Mucosa of rectum (tissue), 2 donors: ENCODE data around the gene NPHP1.
"Not testable (repeated sequence)": the region's sequence is repeated elsewhere in the genome, so short reads cannot be mapped to it uniquely, and the experiment has no call there.

Source experiments
- H3K27ac ChIP-seq, 2 donors: one replicate each; pipeline ENCODE4 v1.7.0; 2013; ENCODE audit warnings: inconsistent platforms in 2 of 2, low read depth in 2 of 2, low read length in 2 of 2
- H3K27me3 ChIP-seq, 2 donors: one replicate each; pipeline ENCODE4 v1.7.0; 2013; ENCODE audit warnings: low read length in 2 of 2; ENCODE audit not compliant: control insufficient read depth in 2 of 2, insufficient read depth in 2 of 2
- H3K36me3 ChIP-seq, 2 donors: one replicate each; pipeline ENCODE4 v1.7.0; 2013; ENCODE audit warnings: low read length in 2 of 2; ENCODE audit not compliant: control insufficient read depth in 2 of 2, insufficient read depth in 2 of 2
- H3K4me1 ChIP-seq, 2 donors: one replicate each; pipeline ENCODE4 v1.7.0; 2013; ENCODE audit warnings: low read length in 2 of 2, mild to moderate bottlenecking in 1 of 2; ENCODE audit not compliant: control insufficient read depth in 2 of 2, insufficient read depth in 2 of 2
- H3K4me3 ChIP-seq, 2 donors: one replicate each; pipeline ENCODE4 v1.7.0; 2013; ENCODE audit warnings: low read length in 2 of 2
- H3K9ac ChIP-seq, 2 donors: one replicate each; pipeline ENCODE4 v1.7.0; 2013; ENCODE audit warnings: low read length in 2 of 2, low read depth in 1 of 2, mild to moderate bottlenecking in 1 of 2
- H3K9me3 ChIP-seq, 2 donors: one replicate each; pipeline ENCODE4 v1.7.0; 2013; ENCODE audit warnings: low read length in 2 of 2; ENCODE audit not compliant: control insufficient read depth in 2 of 2
- donor health status: healthy.
- donor health status: Normal muscosa, but diverticular disease.

The NPHP1 gene

DNA sequence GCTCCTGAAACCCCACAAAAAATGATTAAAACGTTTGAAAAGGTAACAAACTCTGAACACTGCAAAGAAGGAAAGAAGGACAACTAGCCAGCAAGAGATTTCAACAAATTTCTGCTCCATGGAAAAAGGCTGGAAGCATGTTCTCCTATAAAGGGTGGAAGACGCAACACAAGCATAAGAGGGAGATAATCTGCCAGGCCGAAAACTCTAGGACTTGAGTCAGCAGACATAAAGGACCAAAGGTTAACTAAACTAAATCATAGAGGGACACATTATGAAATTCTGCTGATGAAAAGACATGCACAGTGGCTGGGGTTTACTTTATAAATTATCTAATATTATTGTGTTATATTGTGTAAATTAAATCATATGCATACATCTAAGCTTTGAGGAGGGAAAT is 6.8 kb downstream of the NPHP1 start:
- H3K4me3 ChIP-seq = no peak overlapping the region
- H3K27me3 ChIP-seq = no peaks in the 10 kb centered on the region
- no peaks in the 10 kb centered on the region for H3K36me3 ChIP-seq
- no peak overlapping the region for H3K27ac ChIP-seq
- H3K9ac ChIP-seq = no peak overlapping the region
- no peaks in the 10 kb centered on the region for H3K9me3 ChIP-seq
- H3K4me1 ChIP-seq = no peaks in the 10 kb centered on the region

DNA sequence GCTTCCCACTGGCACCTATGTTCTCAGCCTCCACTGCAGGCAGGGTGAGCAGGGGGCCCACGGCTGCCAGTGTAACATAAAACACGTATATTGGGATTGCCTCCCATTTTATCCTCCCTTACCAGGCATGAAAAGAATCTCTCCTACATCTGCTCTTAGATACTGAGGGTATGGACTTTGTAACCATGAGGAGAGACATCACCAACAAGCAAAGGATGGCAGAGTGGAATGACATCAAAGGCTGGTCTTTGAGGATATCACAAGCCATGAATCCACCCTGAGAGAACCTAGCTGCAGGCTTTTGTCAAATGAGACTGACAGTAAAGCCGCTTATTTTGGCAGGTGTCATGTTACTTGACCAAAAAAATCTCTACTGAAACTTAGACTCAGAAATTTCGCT is 7.4 kb downstream of the NPHP1 start:
- H3K4me3 ChIP-seq = no peak overlapping the region
- no peak overlapping the region for H3K9ac ChIP-seq
- H3K36me3 ChIP-seq = no peaks in the 10 kb centered on the region
- H3K9me3 ChIP-seq = no peaks in the 10 kb centered on the region
- H3K4me1 ChIP-seq = no peaks in the 10 kb centered on the region
- no peak overlapping the region for H3K27ac ChIP-seq
- no peaks in the 10 kb centered on the region for H3K27me3 ChIP-seq

DNA sequence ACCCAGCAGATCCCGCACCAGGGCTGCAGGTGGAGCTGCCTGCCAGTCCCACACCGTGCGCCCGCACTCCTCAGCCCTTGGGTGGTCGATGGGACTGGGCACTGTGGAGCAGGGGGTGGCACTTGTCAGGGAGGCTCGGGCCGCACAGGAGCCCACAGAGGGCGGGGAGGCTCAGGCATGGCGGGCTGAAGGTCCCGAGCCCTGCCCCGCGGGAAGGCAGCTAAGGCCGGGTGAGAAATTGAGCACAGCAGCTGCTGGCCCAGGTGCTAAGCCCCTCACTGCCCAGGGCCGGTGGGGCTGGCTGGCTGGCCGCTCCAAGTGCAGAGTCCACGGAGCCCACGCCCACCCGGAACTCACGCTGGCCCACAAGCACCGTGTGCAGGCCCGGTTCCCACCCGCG is 14.6 kb downstream of the NPHP1 start:
- H3K36me3 ChIP-seq, H3K9ac ChIP-seq, H3K9me3 ChIP-seq, H3K4me1 ChIP-seq, H3K27ac ChIP-seq, H3K4me3 ChIP-seq, H3K27me3 ChIP-seq: not testable (repeated sequence)

DNA sequence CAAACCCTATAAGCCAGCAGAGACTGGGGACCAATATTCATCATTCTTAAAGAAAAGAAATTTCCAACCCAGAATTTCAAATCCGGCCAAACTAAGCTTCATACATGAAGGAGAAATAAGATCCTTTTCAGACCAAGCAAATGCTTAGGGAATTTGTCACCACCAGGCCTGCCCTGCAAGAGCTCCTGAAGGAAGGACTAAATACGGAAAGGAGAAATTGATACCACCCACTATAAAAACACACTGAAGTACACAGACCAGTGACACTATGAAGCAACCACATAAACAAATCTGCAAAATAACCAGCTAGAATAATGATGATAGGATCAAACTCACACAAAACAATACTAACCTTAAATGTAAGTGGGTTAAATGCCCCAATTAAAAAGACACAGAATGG is 22.4 kb downstream of the NPHP1 start:
- Histone ChIP-seq H3K27me3 (no peaks in the 10 kb centered on the region), H3K9me3 (no peaks in the 10 kb centered on the region), H3K4me3 (no peak overlapping the region), H3K9ac (no peak overlapping the region), H3K4me1 (no peaks in the 10 kb centered on the region), H3K27ac (no peak overlapping the region), H3K36me3 (no peaks in the 10 kb centered on the region)

DNA sequence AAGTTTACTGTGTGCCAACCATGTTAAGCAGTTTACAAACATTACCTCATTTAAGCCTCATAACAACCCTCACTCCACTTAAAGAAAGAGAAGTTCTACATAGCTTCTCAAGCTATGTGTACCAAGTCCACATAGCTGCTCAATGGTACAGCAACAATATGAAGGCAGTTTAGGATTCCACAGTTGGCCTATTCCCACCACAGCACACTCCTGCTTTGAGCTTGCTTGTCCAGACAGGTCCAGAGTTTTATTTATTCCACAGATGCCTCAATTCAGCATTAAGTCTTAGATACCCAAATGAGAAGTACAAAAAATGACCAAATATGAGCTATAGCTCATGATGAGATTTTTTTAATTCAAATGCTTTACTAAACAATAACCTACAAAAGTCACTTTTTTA is 24.8 kb downstream of the NPHP1 start:
- Histone ChIP-seq H3K27me3 (no peaks in the 10 kb centered on the region), H3K36me3 (no peaks in the 10 kb centered on the region), H3K27ac (no peak overlapping the region), H3K4me1 (no peaks in the 10 kb centered on the region), H3K4me3 (no peak overlapping the region), H3K9me3 (no peaks in the 10 kb centered on the region), H3K9ac (no peak overlapping the region)

DNA sequence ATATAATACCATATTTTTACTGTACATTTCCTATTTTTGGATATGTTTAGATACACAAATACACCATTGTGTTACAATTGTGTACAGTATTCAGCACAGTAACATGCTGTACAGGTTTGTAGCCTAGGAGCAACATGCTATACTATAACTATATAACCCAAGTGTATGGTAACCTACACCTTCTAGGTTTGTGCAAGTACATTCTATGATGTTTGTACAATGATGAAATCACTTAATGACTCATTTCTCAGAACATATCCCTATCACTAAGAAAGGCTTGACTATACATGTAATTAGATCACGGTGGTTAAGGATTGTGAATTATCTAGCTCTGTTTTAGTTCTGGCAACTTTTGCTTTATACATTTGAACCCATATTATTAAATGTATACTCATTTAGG is 31.3 kb downstream of the NPHP1 start:
- Histone ChIP-seq H3K9me3 (no peaks in the 10 kb centered on the region), H3K4me1 (no peaks in the 10 kb centered on the region), H3K36me3 (no peaks in the 10 kb centered on the region)

DNA sequence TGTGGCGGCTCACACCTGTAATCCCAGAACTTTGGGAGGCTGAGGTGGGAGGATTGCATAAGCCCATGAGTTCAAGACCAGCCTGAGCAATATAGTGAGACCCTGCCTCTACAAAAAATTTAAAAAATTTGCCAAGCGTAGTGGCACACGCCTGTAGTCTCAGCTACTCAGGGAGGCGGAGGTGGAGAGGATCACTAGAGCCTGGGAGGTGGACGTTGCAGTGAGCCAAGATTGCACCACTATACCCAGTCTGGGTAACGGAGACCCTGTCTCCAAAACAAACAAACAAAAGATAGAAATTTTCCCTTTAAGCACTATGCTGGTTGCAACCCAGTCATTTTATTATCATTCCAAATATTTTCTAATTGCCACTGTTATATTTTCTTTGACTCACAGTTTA is 32.3 kb downstream of the NPHP1 start:
- Histone ChIP-seq H3K4me3 (no peak overlapping the region), H3K27ac (no peak overlapping the region), H3K36me3 (no peaks in the 10 kb centered on the region), H3K27me3 (no peaks in the 10 kb centered on the region), H3K4me1 (no peaks in the 10 kb centered on the region), H3K9me3 (no peaks in the 10 kb centered on the region), H3K9ac (no peak overlapping the region)

More for the DNA sequence above, 31.3 kb downstream of the NPHP1 start:
- Histone ChIP-seq H3K4me3 (no peak overlapping the region), H3K9ac (no peak overlapping the region), H3K27me3 (no peaks in the 10 kb centered on the region), H3K27ac (no peak overlapping the region)

DNA sequence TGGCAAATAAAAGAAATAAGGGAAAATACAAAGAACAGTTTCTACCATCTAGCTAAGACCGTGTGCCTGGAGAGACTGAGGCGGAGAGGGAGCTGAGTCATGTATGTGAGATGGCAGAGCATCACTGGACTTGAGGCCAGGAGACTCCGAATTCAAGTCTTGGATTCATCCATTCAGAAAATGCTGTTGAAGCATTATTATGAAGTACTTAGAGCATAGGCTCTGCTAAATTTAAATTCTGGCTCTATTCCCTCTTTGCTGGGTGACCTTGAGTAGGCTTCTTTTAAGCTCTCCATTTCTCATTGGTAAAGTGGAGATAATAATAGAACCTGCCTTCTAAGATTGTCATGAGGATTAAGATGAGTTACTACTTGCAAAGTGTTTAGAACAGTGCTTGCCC is 34.7 kb downstream of the NPHP1 start:
- Histone ChIP-seq H3K9ac (no peak overlapping the region), H3K27ac (no peak overlapping the region), H3K4me3 (no peak overlapping the region), H3K27me3 (no peaks in the 10 kb centered on the region), H3K36me3 (no peaks in the 10 kb centered on the region), H3K4me1 (no peaks in the 10 kb centered on the region), H3K9me3 (no peaks in the 10 kb centered on the region)

DNA sequence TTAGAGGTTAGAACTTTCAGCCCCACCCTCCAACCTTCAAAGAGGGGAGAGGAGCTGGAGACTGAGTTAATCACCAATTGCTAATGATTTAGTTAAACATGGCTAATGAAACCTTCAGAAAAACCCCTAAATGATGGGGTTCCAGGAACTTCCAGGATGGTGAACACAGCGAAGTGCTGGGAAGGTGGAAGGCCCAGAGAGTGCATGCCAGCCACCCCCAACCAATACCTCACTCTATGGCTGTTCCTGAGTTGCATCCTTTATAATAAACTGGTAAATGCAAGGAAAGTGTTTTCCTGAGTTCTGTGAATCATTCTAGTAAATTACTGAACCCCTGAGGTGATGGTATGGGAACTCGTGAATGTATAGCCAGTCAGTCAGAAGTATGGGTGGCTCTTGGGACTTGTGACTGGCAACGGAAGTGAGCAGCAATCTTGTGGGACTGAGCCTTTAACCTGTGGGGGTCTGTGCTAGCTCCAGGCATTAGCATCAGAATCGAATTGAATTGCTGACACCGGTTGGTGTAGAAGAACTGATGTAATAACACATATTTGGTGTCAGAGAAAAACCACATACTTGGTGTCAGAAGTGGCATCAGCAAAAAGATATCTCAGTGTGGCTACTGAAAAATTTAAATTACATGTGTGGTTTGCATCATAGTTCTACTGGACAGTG is 37.4 kb downstream of the NPHP1 start:
- Histone ChIP-seq H3K9me3 (no peaks in the 10 kb centered on the region), H3K27me3 (no peaks in the 10 kb centered on the region), H3K27ac (no peak overlapping the region), H3K9ac (no peak overlapping the region), H3K36me3 (no peaks in the 10 kb centered on the region), H3K4me1 (no peaks in the 10 kb centered on the region), H3K4me3 (no peak overlapping the region)

DNA sequence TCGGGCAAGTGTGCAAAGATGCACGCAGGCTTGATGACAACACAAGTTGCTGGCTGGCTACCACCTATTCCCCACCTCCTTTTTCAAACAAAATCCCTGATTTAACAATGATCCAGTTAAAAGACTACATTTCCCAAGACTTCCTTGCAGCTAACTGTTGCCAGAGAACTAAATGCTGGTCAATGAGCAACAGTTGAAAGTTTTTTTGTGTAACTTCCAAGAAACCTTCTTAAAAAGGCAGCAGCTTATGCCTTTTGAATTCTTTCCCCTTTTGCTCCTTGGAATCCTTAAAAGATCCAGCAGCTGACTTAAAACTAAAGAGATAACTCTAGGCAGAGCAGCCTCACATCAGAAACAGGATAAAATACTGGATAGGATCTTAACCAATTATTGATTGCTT is 38.5 kb downstream of the NPHP1 start:
- no peak overlapping the region for H3K27ac ChIP-seq
- H3K9me3 ChIP-seq = no peaks in the 10 kb centered on the region
- H3K4me1 ChIP-seq = no peaks in the 10 kb centered on the region
- no peaks in the 10 kb centered on the region for H3K27me3 ChIP-seq
- no peaks in the 10 kb centered on the region for H3K36me3 ChIP-seq
- H3K9ac ChIP-seq = no peak overlapping the region
- H3K4me3 ChIP-seq = no peak overlapping the region
